GM19438 (cell line): ENCODE measurements around the gene MAP2.

ENCODE experiments used
- ATAC-seq: cut with Tn5 transposase; IDR thresholded peaks from one replicate; pipeline ENCODE4 v1.9.1; 2021; ENCODE audit warnings: low read depth; ENCODE audit not compliant: unreplicated experiment

MAP2 gene

GRCh38 chr2:209422191-209422754 lies 1.6 kb upstream of the MAP2 start:
- ATAC-seq = no peak

GRCh38 chr2:209424199-209424701 lies 403 bp downstream of the MAP2 start:
- ATAC-seq = peak; percentile 29

- no peak for ATAC-seq
Measured at GRCh38 chr2:209424781-209425470, 1.1 kb downstream of the MAP2 start.

- ATAC-seq = no peak
Measured at GRCh38 chr2:209425471-209426071, 1.7 kb downstream of the MAP2 start.

- ATAC-seq = no peak
Measured at GRCh38 chr2:209426432-209426831, 2.6 kb downstream of the MAP2 start.

GRCh38 chr2:209431701-209432100 lies 7.9 kb downstream of the MAP2 start:
- ATAC-seq = no peak

GRCh38 chr2:209441541-209441940 lies 17.7 kb downstream of the MAP2 start:
- ATAC-seq = no peak

GRCh38 chr2:209442939-209443338 lies 19.1 kb downstream of the MAP2 start:
- ATAC-seq = no peak

- ATAC-seq = no peak
Measured at GRCh38 chr2:209445485-209445884, 21.6 kb downstream of the MAP2 start.

GRCh38 chr2:209451209-209451834 lies 27.5 kb downstream of the MAP2 start:
- no peak for ATAC-seq

- ATAC-seq = no peak
Measured at GRCh38 chr2:209456489-209456888, 32.6 kb downstream of the MAP2 start.

- ATAC-seq = no peak
Measured at GRCh38 chr2:209458008-209458979, 34.4 kb downstream of the MAP2 start.

GRCh38 chr2:209459359-209459758 lies 35.5 kb downstream of the MAP2 start:
- no peak for ATAC-seq

- no peak for ATAC-seq
Measured at GRCh38 chr2:209460151-209460761, 36.4 kb downstream of the MAP2 start.

- no peak for ATAC-seq
Measured at GRCh38 chr2:209463226-209463625, 39.4 kb downstream of the MAP2 start.

- ATAC-seq = no peak
Measured at GRCh38 chr2:209463835-209464234, 40.0 kb downstream of the MAP2 start.

GRCh38 chr2:209468846-209469245 lies 45.0 kb downstream of the MAP2 start:
- ATAC-seq = no peak

- no peak for ATAC-seq
Measured at GRCh38 chr2:209469481-209469880, 45.6 kb downstream of the MAP2 start.

- ATAC-seq = no peak
Measured at GRCh38 chr2:209470466-209470865, 46.6 kb downstream of the MAP2 start.

GRCh38 chr2:209471037-209471436 lies 47.2 kb downstream of the MAP2 start:
- ATAC-seq = no peak
